TTC549 (cell line): Measurements from ENCODE around the gene MPPED2.

Experiments
- FAIRE-seq: peaks from 2 replicates; lab custom pipeline; 2012; peaks lifted over from hg19 to GRCh38; lab: Jason Lieb, UNC

The MPPED2 gene

DNA sequence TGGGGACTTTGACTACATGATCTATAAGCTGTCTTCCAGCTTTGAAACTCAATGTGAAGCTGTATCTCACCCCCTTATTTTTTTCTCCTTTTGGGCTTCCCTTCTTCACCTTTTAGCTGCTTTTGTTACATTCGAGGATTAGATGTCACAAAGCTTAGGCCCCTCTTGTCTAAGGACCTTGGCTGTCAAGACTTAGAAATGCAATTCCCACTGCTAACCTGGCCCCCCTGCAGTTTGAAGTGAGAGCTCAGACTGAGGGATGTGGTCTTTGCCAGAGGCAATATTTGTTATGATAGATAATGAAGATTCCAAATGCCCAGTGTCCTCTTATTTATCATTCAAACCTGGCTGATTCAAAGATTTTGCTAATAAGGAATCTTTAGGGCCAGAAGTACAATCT lies 135.0 kb downstream of the MPPED2 start:
- no peak for FAIRE-seq

DNA sequence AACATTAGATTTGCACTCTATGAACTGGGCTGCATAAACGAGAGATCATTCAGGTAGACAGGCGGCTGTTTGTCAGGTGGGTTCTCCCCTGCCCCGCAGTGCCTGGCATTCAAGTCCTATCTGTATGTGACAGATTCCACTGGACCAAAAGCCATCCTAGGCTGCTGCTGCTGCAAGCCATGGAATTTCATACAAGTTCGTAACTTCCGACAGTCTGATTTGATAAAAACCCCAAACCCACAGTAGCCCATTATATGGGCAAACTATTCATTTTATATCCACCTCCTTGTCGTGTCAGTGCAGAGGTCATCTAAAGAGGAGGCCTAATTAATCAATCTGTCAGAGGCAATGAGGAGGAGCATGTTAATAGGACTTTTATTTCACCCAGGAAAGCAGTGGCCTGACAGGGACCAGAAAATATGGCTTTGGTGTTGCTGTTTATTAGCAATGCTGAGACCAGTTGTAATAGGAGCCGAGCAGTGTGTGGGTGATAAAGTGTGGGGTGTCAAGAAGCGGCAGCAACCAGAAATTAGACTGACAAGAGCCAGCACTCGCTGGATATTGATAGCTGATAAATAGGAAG lies 139.0 kb downstream of the MPPED2 start:
- no peak for FAIRE-seq

DNA sequence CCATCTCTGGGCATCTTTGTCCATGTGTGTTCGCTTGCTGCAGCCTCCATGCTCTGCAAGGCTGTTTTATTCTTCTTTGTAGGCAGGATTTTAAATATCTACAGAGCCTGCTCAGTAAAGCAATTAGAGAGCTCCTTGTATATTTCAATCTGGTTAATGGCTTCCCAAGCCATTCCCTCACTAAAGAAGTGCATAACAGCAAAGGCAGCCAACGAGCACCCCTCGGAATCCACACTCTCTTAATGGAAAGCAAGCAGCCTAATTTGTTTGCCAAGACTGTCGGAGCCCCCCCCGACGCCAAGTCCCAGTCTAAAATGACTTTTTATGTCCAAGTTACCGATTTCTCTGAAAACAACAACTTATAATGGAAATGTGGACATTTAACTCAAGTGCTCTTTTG lies 139.6 kb downstream of the MPPED2 start:
- no peak for FAIRE-seq

DNA sequence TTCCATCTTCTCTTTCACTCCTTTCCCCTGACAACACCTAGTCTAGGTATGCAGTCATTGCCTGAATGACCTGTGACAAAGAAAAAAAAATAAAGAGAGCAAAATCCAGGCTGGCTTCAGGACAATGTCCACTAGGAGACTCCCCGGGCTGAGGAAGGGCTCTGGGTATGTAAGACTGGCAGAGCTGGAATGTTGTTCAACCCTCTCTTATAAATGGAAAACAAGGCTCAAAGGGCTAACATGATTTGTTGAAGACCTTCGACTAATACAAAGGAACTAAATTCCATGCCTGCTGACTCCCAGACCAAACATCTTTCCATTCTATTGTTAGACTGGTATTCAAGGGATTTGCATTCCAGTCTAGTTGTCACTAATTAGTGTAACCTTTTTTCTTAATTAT lies 141.1 kb downstream of the MPPED2 start:
- no peak for FAIRE-seq

GRCh38 chr11:30440510-30440909 lies 145.6 kb downstream of the MPPED2 start:
- FAIRE-seq, result no peak

DNA sequence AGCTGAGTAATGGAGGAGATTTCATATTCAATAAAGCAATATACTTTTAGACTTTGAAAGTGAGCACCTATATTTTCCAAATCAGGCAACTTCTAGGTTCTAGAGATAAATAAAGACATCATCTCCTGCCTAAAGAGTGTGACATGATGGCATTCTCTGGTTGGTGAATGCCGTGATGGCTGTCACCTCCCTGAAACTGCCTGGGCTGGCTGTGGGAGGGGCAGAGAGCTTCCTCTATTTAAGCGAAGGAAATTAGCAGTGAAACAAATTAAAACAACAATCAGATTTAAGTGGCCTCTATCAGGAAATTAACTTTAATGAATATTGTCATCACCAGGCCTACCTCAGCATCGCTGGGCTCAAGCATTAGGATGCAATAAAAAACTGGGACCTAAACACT lies 149.4 kb downstream of the MPPED2 start:
- FAIRE-seq, result no peak

- FAIRE-seq, result no peak
Measured at GRCh38 chr11:30435488-30435887, 150.7 kb downstream of the MPPED2 start.

DNA sequence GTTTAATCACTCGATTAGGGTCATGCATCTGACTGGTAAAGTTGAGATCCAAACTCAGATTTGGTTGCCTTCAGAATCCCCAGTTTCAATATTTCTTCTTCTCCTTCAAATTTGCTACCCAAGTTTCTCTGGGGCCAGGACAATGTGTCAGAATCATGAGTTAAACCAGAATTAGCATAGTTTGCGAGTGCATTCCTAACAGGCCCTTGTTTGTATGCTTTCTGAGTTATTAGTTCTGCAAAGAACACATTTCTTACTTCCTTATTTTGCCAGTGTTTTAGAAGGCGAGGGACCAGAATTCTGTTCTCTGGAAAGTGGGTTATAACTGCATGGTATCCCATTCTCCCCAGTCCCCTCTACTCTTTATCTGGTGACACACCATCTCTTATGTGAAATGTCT lies 151.3 kb downstream of the MPPED2 start:
- no peak for FAIRE-seq

DNA sequence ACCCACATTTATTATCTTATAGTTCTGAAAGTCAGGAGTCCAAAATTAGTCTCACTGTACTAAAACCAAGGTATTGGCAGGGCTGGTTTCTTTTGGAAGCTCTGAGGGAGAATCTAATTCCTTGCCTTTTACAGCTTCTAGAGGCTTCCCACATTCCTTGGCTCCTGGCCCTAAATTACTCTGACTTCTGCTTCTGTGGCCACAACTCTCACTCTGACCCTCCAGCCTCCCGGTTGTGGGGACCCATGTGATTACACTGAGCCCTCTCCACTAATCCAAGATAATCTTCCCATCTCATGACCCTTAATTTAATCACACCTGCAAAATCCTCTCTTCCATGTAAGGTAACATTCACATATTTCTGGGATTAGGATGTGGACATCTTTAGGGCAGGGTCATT lies 152.3 kb downstream of the MPPED2 start:
- FAIRE-seq, result no peak

DNA sequence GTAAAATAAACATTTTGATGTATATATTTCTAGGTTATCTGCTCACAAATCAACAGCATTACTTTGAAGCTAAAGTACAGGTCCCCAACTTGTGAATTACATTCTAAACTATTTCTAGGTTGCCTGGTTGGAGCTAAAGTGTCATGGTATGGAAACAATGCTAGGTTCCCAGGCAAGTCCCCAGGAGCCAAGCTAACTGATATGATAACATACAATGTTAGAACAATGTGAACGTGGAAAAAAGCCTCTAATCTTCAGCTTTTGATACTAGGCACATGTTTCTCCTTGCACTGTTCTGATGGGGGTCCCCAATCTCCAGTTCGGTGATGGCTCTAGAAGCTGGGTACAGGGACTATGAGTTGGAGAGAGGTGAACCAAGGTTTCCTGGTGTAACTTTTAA lies 153.4 kb downstream of the MPPED2 start:
- no peak for FAIRE-seq

- no peak for FAIRE-seq
Measured at GRCh38 chr11:30432178-30432577, 154.0 kb downstream of the MPPED2 start.

DNA sequence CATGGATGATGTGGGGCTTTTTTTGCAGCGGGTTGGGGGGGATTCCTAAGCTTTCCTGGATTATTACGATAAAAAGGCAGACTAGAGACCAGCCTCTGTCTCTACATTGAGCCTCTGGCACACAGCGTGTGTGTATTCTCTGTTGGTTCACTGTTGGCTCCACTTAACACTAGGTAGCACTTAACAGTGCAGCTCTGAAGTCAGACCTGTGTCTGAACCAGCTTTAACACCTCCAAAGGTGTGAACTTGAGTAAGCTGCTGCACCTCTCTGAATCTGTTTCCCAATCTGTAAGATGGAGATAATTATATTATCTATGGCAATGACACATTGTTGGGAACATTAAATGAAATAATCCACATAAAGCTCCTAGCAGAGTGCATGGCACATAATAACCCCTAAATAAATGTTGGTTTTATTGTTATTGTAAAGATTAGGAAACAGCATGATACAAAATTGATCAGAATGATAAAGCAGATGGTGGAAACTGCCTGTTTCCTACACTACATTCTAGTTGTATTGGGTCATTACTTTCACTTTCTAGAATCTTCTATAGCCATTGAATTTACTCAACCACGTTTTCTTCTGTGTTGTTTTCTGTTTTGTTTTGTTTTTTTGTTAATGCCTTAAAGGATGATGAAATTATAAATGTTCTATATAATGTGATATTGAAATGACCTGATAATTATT lies 154.9 kb downstream of the MPPED2 start:
- no peak for FAIRE-seq

DNA sequence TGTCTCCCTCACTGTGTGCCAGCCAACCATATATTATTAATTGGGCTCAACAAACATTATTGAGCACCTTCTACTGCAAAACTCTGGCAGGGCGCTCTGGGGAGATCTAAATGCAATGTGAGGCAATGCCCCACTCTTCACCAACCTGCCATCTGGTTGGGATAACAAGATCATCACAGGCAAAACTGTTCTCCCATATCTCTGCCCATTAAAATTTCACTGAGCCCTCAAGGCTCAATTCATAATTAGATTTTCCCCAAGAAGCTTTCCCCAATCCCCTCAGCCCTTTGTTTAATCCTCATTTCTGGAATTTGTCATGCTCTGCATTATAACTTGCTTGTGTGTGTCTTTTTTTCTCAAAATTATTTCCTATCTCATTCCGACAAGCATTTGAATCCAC lies 156.6 kb downstream of the MPPED2 start:
- no peak for FAIRE-seq

- no peak for FAIRE-seq
Measured at GRCh38 chr11:30426781-30427180, 159.4 kb downstream of the MPPED2 start.

- FAIRE-seq, result no peak
Measured at GRCh38 chr11:30424844-30425243, 161.3 kb downstream of the MPPED2 start.

DNA sequence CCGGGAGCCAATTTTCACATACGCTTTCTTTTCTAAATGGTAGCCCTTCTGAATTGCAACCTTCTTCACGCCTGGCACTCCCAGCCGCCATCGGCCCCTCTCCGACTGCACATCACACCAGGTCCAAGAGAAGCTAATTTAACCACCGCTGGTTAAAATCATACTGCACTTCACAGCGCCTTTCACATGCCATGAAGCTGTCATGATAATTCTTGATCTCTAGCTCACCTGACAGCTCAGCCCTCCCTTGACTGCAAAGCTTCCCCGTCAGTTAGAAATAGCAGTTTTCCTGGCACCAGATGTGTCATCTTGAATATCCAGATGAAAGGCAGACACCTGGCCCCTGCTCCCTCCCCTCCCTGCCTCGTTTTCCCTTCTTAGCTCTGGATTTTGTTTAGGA lies 161.8 kb downstream of the MPPED2 start:
- FAIRE-seq, result no peak

- no peak for FAIRE-seq
Measured at GRCh38 chr11:30423886-30424285, 162.3 kb downstream of the MPPED2 start.

GRCh38 chr11:30423279-30423648 lies 162.9 kb downstream of the MPPED2 start:
- no peak for FAIRE-seq

DNA sequence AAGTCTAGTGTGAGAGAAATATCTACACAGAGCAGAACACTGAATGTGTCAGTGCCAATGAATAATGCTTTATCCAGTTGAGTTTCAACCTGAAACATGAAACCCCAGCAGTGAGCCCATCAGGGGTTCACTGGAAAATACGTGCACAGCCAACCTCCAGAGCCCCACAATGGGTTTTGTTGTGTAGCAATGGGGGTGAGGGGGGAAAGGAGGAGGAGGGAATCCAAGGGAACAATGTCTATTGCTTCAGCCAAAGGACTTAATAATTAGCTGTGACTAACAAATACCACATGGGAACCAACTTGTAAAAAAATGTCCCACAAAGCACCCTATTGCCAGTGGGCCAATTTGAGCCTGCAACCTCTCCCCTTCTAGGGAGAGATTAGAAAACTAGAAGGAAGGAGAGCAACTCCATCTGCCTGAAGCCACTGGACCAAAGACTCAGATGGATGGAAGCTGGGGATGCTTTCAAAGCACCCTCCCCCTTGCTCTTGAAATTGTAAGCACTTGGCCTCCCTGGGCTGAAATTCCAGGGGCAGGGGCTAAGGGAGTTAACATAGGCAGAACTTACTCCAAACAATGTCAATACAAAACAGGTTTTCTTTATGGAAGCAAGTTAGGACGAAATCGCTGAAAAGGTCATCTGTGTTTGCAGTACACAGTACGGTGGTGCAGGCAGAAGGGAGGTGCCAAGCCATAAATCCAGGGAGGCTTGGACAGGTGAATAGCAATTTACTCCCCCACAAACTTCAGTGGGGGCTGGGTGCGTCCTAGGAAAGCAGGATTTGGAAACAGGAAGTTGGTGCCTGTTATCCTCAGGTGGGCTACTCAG lies 163.5 kb downstream of the MPPED2 start:
- FAIRE-seq, result no peak

DNA sequence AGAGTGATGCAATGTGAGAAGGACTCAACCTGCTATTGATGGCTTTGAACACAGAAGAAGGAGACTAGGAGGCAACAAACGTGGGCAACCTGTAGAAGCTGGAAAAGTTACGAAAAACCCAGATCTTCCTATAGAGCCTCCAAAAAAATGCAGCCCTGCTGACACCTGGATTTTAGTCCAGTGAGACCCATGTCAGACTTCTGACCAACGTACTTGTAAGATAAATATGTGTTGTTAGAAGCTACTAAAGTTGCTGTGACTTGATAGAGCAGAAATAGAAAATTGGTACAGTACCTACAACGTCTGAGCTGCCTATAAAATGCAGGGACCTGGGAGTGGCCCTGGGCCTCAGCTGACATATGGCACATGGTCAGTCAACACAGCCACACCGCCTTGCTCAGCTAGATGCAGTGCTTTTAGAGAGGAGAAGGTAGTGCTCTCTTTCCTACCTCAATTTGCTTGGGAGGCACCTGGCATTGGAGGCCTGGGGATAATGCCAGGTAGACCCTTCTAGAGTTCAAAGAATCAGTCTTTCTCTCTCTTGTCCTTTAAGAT lies 165.8 kb downstream of the MPPED2 start:
- no peak for FAIRE-seq

DNA sequence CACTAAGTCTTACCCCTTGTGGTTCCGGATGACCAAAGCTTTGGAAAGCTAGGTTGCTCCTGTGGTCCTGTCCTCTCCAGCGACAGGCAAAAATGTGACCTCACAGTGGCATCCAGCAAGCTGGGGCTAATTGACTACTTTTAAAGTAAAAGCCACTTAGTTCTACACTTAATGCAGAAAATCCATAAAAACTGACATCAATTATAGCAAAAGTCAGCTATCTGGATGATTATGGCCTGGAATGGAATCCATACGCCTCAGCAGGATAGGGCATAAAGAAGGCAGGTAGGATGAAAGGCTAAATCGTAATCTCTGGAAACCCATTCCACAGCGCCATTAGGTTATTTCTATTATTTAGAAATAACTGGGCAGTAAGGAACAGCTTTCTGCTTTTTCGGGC lies 171.3 kb downstream of the MPPED2 start:
- no peak for FAIRE-seq

DNA sequence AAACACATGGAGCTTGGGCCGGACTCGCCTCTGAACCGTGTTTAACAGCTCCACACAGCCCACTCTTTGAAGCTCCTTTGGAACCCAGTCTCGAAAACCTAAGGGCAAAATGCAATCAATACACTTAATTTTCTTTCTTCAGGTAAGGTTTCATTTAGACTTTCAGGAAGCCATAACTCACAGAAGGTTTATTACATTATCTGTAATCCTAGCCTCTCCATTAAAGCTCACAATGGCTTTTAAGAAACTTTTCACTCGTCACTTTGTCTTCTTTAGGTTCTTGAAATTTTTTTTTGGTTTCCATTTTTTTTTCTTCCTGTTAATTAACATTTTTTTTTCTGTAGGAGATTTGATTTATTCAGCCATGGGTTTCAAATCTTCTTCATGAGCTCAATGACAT lies 171.9 kb downstream of the MPPED2 start:
- FAIRE-seq, result no peak

DNA sequence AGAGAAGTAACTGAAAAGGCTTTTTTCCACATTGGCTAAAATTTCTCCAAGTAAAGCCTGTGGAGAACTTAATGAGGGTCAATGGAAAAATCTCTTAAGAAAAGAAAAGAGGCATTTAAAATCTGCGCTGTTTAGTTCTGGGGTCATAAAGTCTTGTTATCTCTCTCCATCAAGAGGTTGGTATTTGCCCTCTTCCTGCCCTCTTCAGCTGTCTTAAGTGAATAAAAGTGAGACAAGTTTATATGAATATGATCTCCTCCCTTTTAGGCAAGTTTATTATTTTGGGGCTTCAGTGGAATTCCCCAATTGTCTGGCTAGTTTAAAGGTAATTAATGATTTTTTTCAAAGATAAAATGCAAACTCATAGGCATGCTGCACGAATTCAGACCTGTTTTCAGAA lies 173.6 kb downstream of the MPPED2 start:
- FAIRE-seq, result no peak
